Lung (tissue), 12 donors: Measurements from ENCODE around the gene STN1. TPM values are rescaled to one million over a fixed set of nuclear protein-coding genes. Genes with fewer than 3 reads are reported as not detected.

ENCODE experiments used
- ATAC-seq: fragments of 200-7000 bp; cut with Tn5 transposase; one replicate; pipeline ENCODE4 v1.9.1; 2020; ENCODE audit warnings: moderate number of reproducible peaks; ENCODE audit not compliant: insufficient read depth, low FRiP score
- DNase-seq, 3 donors: peaks; one replicate each; pipeline ENCODE4 v3.0.0-alpha.2; 2013 to 2017
- H3K27ac ChIP-seq, 2 donors: one replicate each; pipeline ENCODE4 v1.5.1; 2013; ENCODE audit warnings: mild to moderate bottlenecking in 2 of 2, moderate library complexity in 2 of 2, control low read depth in 1 of 2, inconsistent platforms in 1 of 2, low read depth in 1 of 2, low read length in 1 of 2
- H3K27me3 ChIP-seq, 3 donors: one replicate each; pipeline ENCODE4 v1.5.1; 2013; ENCODE audit warnings: low read length in 2 of 3; ENCODE audit not compliant: control insufficient read depth in 3 of 3, insufficient read depth in 3 of 3
- H3K36me3 ChIP-seq, 4 donors: one replicate each; pipeline ENCODE4 v1.5.1; 2013; ENCODE audit warnings: low read length in 4 of 4, mild to moderate bottlenecking in 1 of 4, moderate library complexity in 1 of 4; ENCODE audit not compliant: control insufficient read depth in 4 of 4, insufficient read depth in 4 of 4
- H3K4me1 ChIP-seq, 5 donors: one replicate each; pipeline ENCODE4 v1.5.1; 2013; ENCODE audit warnings: low read length in 5 of 5, mild to moderate bottlenecking in 2 of 5, moderate library complexity in 1 of 5; ENCODE audit not compliant: control insufficient read depth in 5 of 5, insufficient read depth in 5 of 5
- H3K4me3 ChIP-seq: one replicate; pipeline ENCODE4 v1.5.1; 2013; ENCODE audit warnings: mild to moderate bottlenecking, control low read depth, moderate library complexity
- H3K9ac ChIP-seq, 2 donors: one replicate each; pipeline ENCODE4 v1.5.1; 2013; ENCODE audit warnings: low read length in 2 of 2, control low read depth in 1 of 2; ENCODE audit not compliant: insufficient read depth in 1 of 2
- H3K9me3 ChIP-seq, 4 donors: one replicate each; pipeline ENCODE4 v1.5.1; 2013; ENCODE audit warnings: low read length in 3 of 4, mild to moderate bottlenecking in 1 of 4, moderate library complexity in 1 of 4; ENCODE audit not compliant: control insufficient read depth in 4 of 4, insufficient read depth in 3 of 4
- WGBS, 2 donors: extraction: QIAGEN DNeasy Blood & Tissue Kit; methylation state at CpG; one replicate each; pipeline ENCODE4 v1.1.7; 2013; 5-methylcytosine and 5-hydroxymethylcytosine counted together
- polyA plus RNA-seq, 2 donors: library from polyadenylated mRNA; stranded (reverse); fragments of 200-250 nt; gene quantifications; one replicate each; pipeline ENCODE4 v1.2.1, GENCODE V29; 2013
- total RNA-seq, 2 donors: library from RNA; depleted of rRNA in 1 of 2; stranded (reverse); fragments of >200 nt in 1 of 2; gene quantifications; one replicate each; pipeline ENCODE4 v1.2.1, GENCODE V29; 2014 to 2021
- TF ChIP-seq, protein P1 (sequence below): IDR thresholded peaks from 2 replicates; pipeline ENCODE4 v1.5.1; 2012; ENCODE audit warnings: mild to moderate bottlenecking; ENCODE audit errors: control extremely low read depth, extremely low read depth
- donor health status: control.
- donor health status: control.
- donor health status: Bipolar disorder and iron deficiency.
- donor health status: healthy.
- donor health status: DM: yes; HTN: yes; CAD: no.

The STN1 gene
- total and polyA plus RNA-seq, 4 donors: 26.5 to 43.8 (median 39.1) TPM

DNA sequence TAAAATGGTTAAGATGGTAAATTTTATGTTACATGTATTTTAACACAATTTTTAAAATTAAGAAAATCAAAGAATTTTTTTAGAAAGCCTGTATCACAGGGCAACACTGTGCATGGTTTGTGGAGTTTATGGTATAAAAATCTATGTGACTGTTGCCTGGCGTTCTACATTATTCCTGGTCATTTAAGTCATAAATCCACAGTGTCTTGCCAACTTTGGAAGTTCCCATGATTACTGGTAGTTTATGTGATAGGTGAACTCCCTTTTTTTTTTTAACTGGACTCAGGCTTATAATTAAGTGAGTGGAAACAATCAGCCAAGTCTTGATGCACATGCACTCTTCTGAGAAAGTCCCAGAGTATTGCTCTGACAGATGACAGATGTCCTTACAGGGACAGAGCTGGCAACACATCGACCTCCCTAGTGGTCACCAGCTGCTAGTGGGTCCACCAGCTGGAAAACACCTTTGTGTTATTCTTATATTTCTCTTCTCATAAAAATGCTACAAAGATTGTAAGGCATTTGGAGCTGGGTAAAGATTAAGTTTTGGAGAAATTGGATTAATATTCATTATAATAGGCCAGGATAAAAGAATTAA lies 8.8 kb upstream of the STN1 start:
- Histone ChIP-seq H3K36me3 (no peaks in the 10 kb centered on the region), H3K27ac (no peak overlapping the region), H3K27me3 (no peaks in the 10 kb centered on the region), H3K4me1 (peaks cover 0 to 10% (median 0%) of the 10 kb centered on the region in 5 donors), H3K4me3 (no peak overlapping the region), H3K9ac (no peak overlapping the region), H3K9me3 (no peaks in the 10 kb centered on the region)
- TF ChIP-seq, protein P1, sequence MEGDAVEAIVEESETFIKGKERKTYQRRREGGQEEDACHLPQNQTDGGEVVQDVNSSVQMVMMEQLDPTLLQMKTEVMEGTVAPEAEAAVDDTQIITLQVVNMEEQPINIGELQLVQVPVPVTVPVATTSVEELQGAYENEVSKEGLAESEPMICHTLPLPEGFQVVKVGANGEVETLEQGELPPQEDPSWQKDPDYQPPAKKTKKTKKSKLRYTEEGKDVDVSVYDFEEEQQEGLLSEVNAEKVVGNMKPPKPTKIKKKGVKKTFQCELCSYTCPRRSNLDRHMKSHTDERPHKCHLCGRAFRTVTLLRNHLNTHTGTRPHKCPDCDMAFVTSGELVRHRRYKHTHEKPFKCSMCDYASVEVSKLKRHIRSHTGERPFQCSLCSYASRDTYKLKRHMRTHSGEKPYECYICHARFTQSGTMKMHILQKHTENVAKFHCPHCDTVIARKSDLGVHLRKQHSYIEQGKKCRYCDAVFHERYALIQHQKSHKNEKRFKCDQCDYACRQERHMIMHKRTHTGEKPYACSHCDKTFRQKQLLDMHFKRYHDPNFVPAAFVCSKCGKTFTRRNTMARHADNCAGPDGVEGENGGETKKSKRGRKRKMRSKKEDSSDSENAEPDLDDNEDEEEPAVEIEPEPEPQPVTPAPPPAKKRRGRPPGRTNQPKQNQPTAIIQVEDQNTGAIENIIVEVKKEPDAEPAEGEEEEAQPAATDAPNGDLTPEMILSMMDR: no peak
- 81 to 84% methylated on average over 2 of the region's 2 CpGs for WGBS, 2 donors
- ATAC-seq (no peak), DNase-seq (no peak)

DNA sequence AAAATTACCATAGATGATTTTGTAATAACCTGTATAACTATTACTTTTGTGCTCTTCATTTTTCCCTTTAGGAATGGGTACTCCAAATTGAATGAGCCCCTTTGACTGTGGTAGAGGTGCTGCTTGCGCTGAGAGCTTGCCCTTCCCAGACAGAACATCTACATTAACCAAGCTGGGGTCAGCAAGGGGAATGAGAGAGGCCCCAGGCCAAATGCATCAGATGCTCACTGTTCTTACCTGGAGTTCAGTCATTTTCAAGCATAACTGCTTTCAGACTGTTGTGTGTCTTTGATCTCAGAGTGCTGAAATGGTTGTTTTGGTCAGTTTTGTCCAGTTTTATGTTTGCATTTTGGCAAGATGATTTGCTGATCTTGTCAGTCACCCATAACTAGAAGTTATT lies 7.6 kb upstream of the STN1 start:
- 96 to 100% methylated on average over 1 of the region's 1 CpG for WGBS, 2 donors
- ATAC-seq (no peak), DNase-seq (no peak)
- Histone ChIP-seq H3K27me3 (no peaks in the 10 kb centered on the region), H3K27ac (no peak overlapping the region), H3K9me3 (no peaks in the 10 kb centered on the region), H3K9ac (no peak overlapping the region), H3K36me3 (no peaks in the 10 kb centered on the region), H3K4me1 (peaks cover 0 to 12% (median 0%) of the 10 kb centered on the region in 5 donors), H3K4me3 (no peak overlapping the region)
- TF ChIP-seq, protein P1: no peak

DNA sequence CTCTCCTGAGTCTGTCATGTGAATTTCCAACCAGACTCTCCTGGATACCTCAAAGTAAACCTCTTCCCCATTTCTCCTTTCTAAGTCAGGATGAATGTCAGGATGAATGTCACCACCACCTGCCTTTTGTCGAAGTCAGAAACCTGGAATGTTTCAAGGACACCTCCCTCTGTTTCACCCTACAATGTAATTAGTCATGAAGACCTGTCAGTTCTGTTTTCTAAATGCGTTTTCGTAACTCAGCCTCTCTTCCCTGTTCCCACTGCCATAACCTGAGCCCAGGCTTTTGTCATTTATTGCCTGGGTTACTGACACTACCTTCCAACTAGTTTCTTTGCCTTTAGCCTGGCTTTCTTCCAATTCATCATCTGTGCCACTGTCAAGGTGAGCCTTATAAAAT lies 5.5 kb upstream of the STN1 start:
- H3K4me1 ChIP-seq: peaks cover 3 to 6% (median 3%) of the 10 kb centered on the region in 5 donors
- peak overlapping the region in 1 of 2 donors; percentile 56 for H3K27ac ChIP-seq
- no peaks in the 10 kb centered on the region for H3K36me3 ChIP-seq
- no peaks in the 10 kb centered on the region for H3K9me3 ChIP-seq
- H3K4me3 ChIP-seq: no peak overlapping the region
- H3K27me3 ChIP-seq: no peaks in the 10 kb centered on the region
- TF ChIP-seq, protein P1: no peak
- H3K9ac ChIP-seq: no peak overlapping the region
- ATAC-seq (no peak), DNase-seq (no peak)
- 63 to 65% methylated on average over 3 of the region's 3 CpGs for WGBS, 2 donors

DNA sequence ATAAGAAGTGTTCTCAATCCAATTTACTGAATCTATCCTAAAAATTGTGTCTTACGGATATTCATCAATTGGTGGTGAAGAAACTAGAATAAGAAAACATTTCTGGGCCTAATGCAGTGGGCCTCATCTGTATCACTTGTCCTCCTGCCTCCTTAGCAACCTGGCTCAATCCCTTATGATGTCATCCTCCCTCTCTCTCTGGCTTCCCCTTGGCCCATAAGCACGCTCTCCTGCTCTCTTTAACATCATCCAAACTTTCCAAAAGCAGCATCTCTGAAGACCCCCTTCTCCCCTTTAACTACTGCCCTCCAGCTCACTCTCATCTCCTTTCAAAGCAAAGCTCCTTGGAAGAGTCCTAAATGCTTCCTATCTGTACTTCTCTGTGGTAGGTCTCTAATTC lies 4.7 kb upstream of the STN1 start:
- H3K4me3 ChIP-seq: no peak overlapping the region
- peaks cover 3 to 6% (median 5%) of the 10 kb centered on the region in 5 donors for H3K4me1 ChIP-seq
- H3K36me3 ChIP-seq: no peaks in the 10 kb centered on the region
- WGBS, 2 donors: 95 to 96% methylated on average over 2 of the region's 2 CpGs
- no peak for ATAC-seq
- no peaks in the 10 kb centered on the region for H3K27me3 ChIP-seq
- no peak overlapping the region for H3K9ac ChIP-seq
- no peaks in the 10 kb centered on the region for H3K9me3 ChIP-seq
- TF ChIP-seq, protein P1: no peak
- DNase-seq: no peak
- no peak overlapping the region for H3K27ac ChIP-seq
